DND-41 (cell line): ENCODE measurements around the gene KCNH1.

Source experiments
- CTCF ChIP-seq: IDR thresholded peaks from 2 replicates; pipeline ENCODE4 v1.5.1; 2012; ENCODE audit warnings: borderline replicate concordance, low read length, moderate library complexity, mild to moderate bottlenecking; ENCODE audit not compliant: poor library complexity, severe bottlenecking; ENCODE audit errors: extremely low read depth
- EZH2 ChIP-seq: IDR thresholded peaks from 3 replicates; pipeline ENCODE4 v1.6.1; 2012; ENCODE audit warnings: borderline replicate concordance, low read depth, mild to moderate bottlenecking, moderate library complexity, low read length, inconsistent platforms; ENCODE audit not compliant: severe bottlenecking

- no peak for TF ChIP-seq CTCF
- no peak for TF ChIP-seq EZH2
Observed at GRCh38 chr1:210841926-210842625, 291.9 kb downstream of the KCNH1 start.
